Measurements from ENCODE around the gene PLB1. TPM values are rescaled to one million over a fixed set of nuclear protein-coding genes. Genes with fewer than 3 reads are reported as not detected.
"Not testable (repeated sequence)": the region's sequence is repeated elsewhere in the genome, so short reads cannot be mapped to it uniquely, and the experiment has no call there.

The PLB1 gene
- total RNA-seq, 1 donor from 2014 or later = 0.20 TPM

GRCh38 chr2:28665811-28666377 lies 170.0 kb downstream of the PLB1 start:
- DNase-seq (ENCODE audit: low read depth in 2 of 2) = not testable (repeated sequence)

DNA sequence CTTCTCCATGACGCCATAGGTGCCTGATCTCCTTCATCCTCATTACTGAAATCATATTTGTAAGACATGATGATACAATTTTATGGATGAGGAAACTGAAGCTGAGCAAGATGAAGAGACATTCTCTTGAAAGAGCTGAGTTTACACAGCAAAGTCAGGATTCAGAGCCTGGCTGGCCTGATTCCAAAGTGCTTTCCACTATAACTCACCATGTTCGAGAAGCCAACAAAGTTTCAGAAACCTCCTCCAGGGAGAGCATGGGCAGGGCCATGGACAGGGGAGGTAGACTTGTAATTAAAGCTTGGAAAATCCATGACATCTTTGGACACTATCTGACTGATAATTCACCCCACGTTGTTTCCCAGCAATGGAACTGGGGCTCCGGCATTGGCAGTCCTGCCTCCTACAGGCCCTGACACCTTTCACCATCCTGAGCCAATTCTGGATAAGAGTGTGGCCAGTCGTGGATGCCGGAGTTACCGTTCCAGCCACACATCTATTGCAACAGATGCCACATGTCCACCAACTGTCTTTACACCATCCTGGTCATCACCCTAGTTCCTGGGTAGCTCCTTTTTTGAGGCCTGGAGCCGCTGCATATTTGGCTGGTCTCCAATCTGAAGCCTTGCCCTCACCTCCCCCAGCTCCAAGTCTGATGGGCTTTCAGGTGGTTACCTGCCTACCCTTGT lies 170.8 kb downstream of the PLB1 start:
- no peak for DNase-seq (ENCODE audit: low read depth in 2 of 2)

- no peak for DNase-seq (ENCODE audit: low read depth in 2 of 2)
Measured at GRCh38 chr2:28667261-28667660, 171.4 kb downstream of the PLB1 start.

- DNase-seq (ENCODE audit: low read depth in 2 of 2) = no peak
Measured at GRCh38 chr2:28668106-28668814, 172.4 kb downstream of the PLB1 start.

GRCh38 chr2:28668880-28669279 lies 173.0 kb downstream of the PLB1 start:
- no peak for DNase-seq (ENCODE audit: low read depth in 2 of 2)

DNA sequence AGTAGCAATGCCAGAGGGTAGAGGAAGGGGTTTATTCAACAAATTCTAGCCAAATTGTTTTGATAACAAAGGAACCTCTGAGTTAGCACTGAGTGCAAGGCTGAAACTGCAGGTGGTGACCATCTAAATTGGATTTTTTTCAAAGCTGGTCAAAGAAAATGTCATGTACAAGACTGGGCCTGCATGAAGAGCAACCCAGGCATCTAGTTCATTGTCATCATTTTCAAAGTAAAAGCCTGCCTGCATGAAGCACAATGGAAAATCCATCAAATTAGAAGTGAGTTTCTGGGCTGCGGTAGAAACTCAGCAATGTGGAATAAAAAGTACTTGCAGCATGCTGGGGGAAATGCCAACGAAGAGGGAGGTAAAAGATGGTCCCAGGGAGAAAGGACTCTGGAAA lies 175.0 kb downstream of the PLB1 start:
- DNase-seq (ENCODE audit: low read depth in 2 of 2) = no peak

DNA sequence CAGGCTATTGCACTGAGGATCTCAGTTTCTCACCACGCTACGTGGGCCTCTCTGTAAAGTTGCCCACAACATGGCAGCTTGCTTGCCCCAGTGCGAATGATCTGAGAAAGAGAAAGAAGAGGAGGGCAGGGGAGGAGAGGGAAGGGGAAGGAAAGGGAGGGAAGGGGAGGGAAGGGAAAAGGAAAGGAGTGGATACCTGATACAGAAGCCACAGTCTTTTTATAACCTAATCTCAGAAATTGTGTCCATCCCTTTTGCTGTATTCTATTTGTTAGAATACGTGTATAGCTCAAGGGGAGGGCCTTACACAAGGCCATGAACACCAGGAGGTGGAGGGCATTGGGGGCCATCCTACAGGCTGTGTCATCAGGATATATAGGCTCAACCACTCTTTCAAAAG lies 177.5 kb downstream of the PLB1 start:
- no peak for DNase-seq (ENCODE audit: low read depth in 2 of 2)

GRCh38 chr2:28674062-28674712 lies 178.3 kb downstream of the PLB1 start:
- DNase-seq (ENCODE audit: low read depth in 2 of 2) = no peak

DNA sequence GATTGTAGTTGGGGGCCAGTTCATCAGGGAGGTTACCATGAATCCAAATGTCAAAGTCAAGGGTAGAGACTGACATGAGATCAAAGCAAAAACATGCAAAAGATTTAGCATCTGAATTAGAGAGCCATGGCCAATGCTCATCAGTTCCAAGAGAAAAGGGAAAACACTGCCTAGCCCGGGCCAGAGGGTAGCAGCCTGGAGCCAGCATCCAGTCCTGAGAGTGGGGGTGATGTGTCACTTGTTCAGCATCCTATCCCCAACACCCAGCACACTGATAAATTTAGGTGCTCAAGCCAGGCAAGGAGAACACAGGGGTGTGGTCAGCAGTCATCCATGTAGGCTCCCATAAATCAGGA lies 178.8 kb downstream of the PLB1 start:
- no peak for DNase-seq (ENCODE audit: low read depth in 2 of 2)

- DNase-seq (ENCODE audit: low read depth in 2 of 2) = peak in 1 of 2 donors; percentile 74
Measured at GRCh38 chr2:28676152-28676835, 180.4 kb downstream of the PLB1 start.

DNA sequence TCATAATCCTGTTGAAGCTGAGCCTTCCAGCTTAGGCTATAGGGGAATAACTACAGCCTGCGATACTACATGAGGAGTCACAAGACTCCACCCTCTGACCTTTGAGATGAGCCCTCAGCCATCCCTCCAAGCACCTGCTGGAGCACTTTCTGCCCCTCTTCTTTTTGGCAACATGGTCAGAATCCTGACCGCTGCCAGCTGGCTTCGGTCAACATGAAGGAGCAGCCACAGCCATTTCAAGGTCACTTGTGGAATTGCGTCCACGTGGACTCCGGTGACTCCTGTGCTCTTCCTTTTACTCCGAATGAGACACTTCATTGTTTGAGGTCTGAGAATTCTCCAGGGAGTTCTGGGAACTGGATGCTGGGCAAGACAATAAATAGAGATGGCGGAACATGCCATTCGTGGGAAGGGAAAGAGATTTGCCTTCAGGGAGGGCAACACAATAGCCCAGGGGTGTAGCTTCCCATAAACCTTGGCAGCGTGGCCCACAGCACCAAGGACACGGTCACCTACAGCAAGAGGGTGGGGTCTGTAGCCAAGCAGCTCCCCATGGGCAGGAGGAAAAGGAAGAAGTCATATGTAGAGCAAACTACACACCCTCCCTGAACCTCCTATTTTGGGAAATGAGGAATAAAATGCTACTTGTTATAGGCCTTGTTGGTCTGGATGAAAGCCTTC lies 182.5 kb downstream of the PLB1 start:
- no peak for DNase-seq (ENCODE audit: low read depth in 2 of 2)

GRCh38 chr2:28678944-28679343 lies 183.1 kb downstream of the PLB1 start:
- DNase-seq (ENCODE audit: low read depth in 2 of 2) = no peak

GRCh38 chr2:28680657-28681056 lies 184.8 kb downstream of the PLB1 start:
- DNase-seq (ENCODE audit: low read depth in 2 of 2) = no peak

DNA sequence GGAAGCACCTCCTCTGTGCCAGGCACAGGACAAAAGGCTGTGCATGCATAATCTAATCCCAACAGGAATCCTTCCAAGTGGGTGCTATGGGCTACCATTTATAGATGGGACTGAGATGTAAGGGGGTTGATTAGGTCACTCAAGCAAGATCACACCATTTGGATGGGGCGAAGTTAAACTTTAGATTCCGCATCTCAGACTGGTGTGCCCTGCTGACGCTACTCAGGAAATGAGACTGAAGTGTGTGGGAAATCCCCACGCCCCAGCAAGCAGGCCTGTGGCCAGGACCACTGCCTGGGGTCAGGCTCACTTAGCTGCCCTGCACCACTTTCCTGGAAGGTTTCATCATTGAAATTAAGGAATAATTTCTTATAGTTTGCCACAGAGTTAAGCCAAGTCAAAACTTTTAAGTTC lies 185.3 kb downstream of the PLB1 start:
- peak; percentile 51 to 86 for DNase-seq (ENCODE audit: low read depth in 2 of 2)

DNA sequence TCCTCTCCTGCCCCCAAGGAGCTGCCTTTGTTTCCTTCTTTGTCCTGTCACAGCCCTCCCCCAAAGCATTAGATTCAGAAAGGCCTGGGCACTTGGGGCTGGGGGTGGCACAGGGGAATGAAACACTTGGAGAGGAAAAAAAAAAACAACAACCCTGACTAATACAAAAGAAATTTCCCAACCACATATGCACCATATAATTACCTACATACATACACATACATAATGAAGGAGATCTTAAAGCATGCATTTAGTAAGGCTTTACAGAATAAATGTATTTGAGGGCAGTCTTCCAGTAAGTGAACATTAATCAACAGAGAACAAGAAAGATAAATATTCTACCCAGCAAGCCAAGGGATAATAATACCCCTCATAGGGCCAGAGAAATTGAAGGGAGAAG lies 185.7 kb downstream of the PLB1 start:
- no peak for DNase-seq (ENCODE audit: low read depth in 2 of 2)

DNA sequence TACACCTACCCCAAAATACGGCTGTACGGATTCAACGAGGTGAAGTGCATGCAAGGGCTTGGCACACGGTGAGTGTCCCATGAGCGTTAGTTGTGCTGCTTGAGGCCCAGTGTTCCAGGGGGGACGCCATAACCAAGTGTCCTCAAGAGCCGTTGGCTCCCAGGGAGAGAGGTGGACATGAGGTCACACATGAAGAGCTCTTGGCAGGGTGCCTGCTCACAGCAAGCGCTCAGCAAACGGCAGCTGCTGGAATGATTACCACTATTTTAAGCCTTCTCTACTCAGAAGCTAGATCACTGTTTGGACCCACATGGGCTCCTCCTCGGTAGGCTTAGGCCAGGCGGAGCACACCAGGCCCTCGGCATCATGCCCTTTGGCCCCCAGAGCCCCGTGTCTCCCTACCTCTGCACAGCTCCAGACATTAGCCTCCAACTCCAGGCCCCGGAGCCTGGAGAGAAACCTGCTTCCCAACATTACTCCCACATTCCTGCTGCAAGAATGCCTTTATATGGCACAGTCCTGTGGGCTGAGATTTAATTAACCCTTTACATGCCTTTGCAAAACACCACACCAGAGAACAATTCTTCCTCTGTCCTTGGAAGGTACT lies 187.3 kb downstream of the PLB1 start:
- DNase-seq (ENCODE audit: low read depth in 2 of 2) = peak; percentile 67 to 83

GRCh38 chr2:28684142-28684858 lies 188.4 kb downstream of the PLB1 start:
- no peak for DNase-seq (ENCODE audit: low read depth in 2 of 2)

- no peak for DNase-seq (ENCODE audit: low read depth in 2 of 2)
Measured at GRCh38 chr2:28687171-28687570, 191.3 kb downstream of the PLB1 start.

DNA sequence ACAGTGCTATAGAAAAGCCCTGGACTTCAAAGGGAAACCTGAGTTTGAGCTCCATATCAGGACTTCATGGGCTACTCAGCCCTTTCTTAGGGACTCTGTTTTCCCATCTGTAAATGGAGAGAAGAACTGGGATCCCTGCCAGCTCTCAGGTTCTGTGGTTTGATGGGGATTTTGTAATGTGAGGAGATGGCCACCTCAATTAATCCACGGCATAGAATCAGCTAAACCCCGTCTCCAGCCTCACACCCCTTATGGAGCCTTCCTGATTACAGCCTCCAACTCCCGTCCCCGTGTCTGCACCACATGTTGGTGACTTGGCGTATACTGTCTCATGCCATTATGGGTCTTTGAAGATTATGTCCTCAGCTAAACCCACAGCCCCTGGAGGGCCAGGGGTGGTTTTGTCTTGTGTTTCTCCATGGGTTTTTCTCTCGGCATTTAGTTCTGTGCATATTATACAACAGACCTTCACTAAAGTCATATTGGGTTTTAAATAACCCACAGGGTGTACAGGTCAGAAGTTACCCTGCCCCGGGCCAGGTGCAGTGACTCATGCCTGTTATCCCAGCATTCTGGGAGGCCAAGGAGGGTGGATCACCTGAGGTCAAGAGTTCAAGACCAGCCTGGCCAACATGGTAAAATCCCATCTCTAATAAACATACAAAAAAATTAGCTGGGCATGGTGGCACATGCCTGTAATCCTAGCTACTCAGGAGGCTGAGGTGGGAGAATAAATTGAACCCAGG lies 192.0 kb downstream of the PLB1 start:
- DNase-seq (ENCODE audit: low read depth in 2 of 2) = no peak
